GM12872 (cell line): Measurements from ENCODE around the gene NUDC.

ENCODE experiments used
- TF ChIP-seq, protein P1 (sequence below): IDR thresholded peaks from 3 replicates; pipeline ENCODE4 v1.5.1; 2011; ENCODE audit warnings: low read depth, mild to moderate bottlenecking, low read length, moderate library complexity; ENCODE audit not compliant: insufficient read depth

The NUDC gene

DNA sequence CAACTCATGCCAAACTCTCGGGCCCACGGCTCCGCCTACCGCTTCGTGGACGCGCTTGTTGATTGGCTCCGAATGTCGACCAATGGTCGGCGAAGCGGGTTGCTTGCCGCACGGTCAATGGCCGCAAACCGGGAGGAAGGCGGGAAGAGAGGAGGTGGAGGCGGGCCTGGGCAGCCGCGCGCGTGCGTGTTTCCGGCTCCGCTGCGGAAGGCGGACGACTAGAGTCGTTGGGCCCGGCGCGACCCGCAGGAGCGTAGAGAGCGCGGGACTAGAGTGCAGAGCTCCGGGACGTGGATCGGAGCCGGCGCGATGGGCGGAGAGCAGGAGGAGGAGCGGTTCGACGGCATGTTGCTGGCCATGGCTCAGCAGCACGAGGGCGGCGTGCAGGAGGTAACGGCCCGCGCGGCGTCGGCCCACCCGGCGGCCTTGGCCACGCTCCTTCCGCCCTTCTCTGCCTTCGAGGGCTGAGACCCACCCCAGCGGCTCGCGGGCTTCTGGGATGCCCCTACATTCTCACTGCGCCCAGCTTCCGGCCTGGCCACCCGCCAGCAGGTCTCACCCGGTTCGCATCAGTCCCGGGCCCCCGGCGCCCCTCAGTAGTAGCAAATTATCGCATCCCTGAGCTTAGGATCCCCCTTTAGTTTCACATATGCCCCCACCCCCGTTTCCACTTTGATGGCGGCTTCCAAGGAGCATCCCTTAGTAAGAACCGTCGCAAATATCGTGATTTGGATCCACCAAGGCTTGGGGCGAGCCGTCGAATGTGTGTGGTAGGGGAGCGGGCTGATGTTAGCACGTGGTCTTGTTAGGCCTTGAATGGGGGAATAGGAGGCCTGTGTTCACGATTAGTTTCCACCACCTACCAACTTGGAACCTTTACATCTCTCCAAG lies at the start of gene NUDC:
TSS of gene NUDC (plus strand) at position 204 of the 891 bp plus-strand sequence. CDS start at position 310, 106 bp downstream.
- TF ChIP-seq, protein P1, sequence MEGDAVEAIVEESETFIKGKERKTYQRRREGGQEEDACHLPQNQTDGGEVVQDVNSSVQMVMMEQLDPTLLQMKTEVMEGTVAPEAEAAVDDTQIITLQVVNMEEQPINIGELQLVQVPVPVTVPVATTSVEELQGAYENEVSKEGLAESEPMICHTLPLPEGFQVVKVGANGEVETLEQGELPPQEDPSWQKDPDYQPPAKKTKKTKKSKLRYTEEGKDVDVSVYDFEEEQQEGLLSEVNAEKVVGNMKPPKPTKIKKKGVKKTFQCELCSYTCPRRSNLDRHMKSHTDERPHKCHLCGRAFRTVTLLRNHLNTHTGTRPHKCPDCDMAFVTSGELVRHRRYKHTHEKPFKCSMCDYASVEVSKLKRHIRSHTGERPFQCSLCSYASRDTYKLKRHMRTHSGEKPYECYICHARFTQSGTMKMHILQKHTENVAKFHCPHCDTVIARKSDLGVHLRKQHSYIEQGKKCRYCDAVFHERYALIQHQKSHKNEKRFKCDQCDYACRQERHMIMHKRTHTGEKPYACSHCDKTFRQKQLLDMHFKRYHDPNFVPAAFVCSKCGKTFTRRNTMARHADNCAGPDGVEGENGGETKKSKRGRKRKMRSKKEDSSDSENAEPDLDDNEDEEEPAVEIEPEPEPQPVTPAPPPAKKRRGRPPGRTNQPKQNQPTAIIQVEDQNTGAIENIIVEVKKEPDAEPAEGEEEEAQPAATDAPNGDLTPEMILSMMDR = no peak

- TF ChIP-seq, protein P1 = no peak
These were observed 46.6 kb upstream of the NUDC start for GRCh38 chr1:26874896-26875295.

GRCh38 chr1:26877326-26877725 lies 44.2 kb upstream of the NUDC start:
- TF ChIP-seq, protein P1 = no peak

DNA sequence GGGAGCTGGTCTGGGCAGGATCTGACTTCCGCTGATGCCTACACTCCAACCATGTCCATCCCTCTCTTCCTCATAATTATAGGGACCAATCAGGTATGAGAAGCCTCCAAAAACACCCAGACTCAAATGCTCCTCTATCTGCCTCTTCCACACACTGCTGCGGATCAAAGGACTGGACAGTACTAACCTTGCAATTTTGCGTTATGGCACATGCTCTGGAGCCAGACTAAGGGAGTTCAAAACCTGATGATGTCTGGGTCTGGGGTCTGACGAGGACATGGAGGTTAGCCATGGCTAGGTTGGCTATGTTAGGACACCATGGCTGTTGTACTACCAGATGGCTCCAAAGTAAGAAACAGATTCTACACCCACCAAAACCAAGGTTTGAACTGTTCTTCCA lies 41.8 kb upstream of the NUDC start:
- TF ChIP-seq, protein P1 = no peak

GRCh38 chr1:26882696-26883463 lies 38.7 kb upstream of the NUDC start:
- TF ChIP-seq, protein P1 = no peak

DNA sequence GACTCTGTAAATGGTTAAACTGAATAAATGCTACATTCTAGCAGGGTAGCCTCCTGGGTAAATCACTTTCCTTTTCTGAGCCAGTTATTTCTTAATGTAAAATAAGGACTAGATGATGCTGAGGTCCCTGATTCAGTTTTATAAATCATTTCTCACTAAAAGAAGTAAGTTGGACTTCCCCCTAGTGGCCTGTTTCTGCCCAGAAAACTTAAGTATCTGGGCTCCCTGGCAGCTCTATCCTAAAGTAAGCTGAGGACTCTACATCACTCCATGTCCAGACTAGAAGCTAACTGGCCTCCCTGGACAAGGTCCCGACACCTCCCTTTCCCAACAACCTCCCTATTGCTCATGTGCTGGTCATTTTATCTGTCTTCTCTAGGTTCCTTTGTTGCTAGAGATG lies 34.4 kb upstream of the NUDC start:
- TF ChIP-seq, protein P1 = peak; percentile 56

GRCh38 chr1:26888231-26888630 lies 33.3 kb upstream of the NUDC start:
- TF ChIP-seq, protein P1 = no peak
